HG03159 (cell line): ENCODE measurements around the gene STAC2.

Source experiments
- ATAC-seq: cut with Tn5 transposase; IDR thresholded peaks from one replicate; pipeline ENCODE4 v1.9.1; 2021; ENCODE audit warnings: mild to moderate bottlenecking, moderate library complexity; ENCODE audit not compliant: unreplicated experiment

STAC2 gene

GRCh38 chr17:39235555-39236449 is 10.1 kb upstream of the STAC2 start:
- no peak for ATAC-seq

- ATAC-seq = no peak
Measured at GRCh38 chr17:39231591-39232551, 6.1 kb upstream of the STAC2 start.

- ATAC-seq = no peak
Measured at GRCh38 chr17:39231091-39231561, 5.4 kb upstream of the STAC2 start.

GRCh38 chr17:39230361-39230760 is 4.6 kb upstream of the STAC2 start:
- ATAC-seq = no peak

- ATAC-seq = no peak
Measured at GRCh38 chr17:39229274-39229913, 3.6 kb upstream of the STAC2 start.

GRCh38 chr17:39227364-39227919 is 1.7 kb upstream of the STAC2 start:
- no peak for ATAC-seq

- no peak for ATAC-seq
Measured at GRCh38 chr17:39225959-39226683, 376 bp upstream of the STAC2 start.

GRCh38 chr17:39224778-39225307 is 902 bp downstream of the STAC2 start:
- no peak for ATAC-seq

GRCh38 chr17:39223907-39224777 is 1.6 kb downstream of the STAC2 start:
- ATAC-seq = no peak

- ATAC-seq = no peak
Measured at GRCh38 chr17:39222866-39223834, 2.6 kb downstream of the STAC2 start.

GRCh38 chr17:39222151-39222550 is 3.6 kb downstream of the STAC2 start:
- no peak for ATAC-seq

GRCh38 chr17:39221572-39221971 is 4.2 kb downstream of the STAC2 start:
- no peak for ATAC-seq

GRCh38 chr17:39219647-39220154 is 6.0 kb downstream of the STAC2 start:
- ATAC-seq = no peak

- ATAC-seq = no peak
Measured at GRCh38 chr17:39218906-39219305, 6.8 kb downstream of the STAC2 start.

GRCh38 chr17:39217734-39218369 is 7.9 kb downstream of the STAC2 start:
- no peak for ATAC-seq

- no peak for ATAC-seq
Measured at GRCh38 chr17:39213852-39214251, 11.9 kb downstream of the STAC2 start.
